ENCODE results near the gene LMF1.

DNA sequence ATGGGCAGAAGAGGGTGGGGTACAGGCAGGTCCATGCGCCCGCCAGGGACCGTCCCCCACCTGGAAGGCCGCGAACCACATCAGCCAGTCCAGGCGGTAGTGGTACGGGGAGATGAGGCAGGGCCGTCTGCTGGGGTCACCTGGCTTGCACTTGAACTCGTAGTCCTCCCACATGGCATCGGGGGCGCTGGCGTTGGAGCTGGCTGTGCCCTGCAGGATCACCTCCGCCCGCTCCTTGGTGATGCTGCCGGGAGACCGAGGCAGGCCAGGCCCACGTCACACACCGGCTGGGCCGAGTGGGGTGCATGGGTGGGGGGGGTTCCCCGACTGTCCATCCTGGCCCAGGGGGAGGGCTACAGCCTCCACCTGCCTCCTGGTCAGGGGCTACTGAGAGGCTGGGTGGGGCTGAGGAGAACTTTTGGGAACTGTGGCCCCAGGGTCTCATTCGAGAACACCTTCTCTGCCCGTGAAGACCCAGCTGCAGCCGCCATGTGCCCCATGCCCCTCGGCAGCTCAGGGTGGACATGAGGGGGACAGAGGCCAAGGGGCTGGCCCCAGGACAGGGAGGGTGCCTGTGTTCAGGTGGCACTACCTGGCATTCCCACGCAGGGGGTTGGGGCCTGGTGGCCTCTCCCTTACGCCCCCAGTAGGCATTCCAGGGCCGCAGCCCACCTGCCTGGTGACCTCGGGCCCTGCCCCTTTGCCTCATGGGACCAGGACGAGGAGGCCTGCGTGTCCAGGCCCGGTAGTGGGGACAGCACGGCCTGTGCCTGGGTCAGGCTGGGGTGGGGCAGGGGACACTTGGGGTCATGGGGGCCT lies 100.8 kb downstream of the LMF1 start:
- TF ChIP-seq CTCF (IDR thresholded peaks at IDR 0.05) (no peak), POLR2A (IDR thresholded peaks at IDR 0.05) (no peak)
